Ecto neural progenitor cell (in vitro differentiated cells): ENCODE data around the gene NIPAL4.
"Not testable (repeated sequence)": the region's sequence is repeated elsewhere in the genome, so short reads cannot be mapped to it uniquely, and the experiment has no call there.

Experiments
- DNase-seq: peaks from one replicate; pipeline ENCODE4 v3.0.0-alpha.2; 2018; ENCODE audit warnings: low spot score

The NIPAL4 gene

GRCh38 chr5:157463081-157463480 lies 3.1 kb downstream of the NIPAL4 start:
- DNase-seq, result no peak

GRCh38 chr5:157463621-157464518 lies 3.9 kb downstream of the NIPAL4 start:
- no peak for DNase-seq

- no peak for DNase-seq
Observed at GRCh38 chr5:157464519-157465171, 4.6 kb downstream of the NIPAL4 start.

DNA sequence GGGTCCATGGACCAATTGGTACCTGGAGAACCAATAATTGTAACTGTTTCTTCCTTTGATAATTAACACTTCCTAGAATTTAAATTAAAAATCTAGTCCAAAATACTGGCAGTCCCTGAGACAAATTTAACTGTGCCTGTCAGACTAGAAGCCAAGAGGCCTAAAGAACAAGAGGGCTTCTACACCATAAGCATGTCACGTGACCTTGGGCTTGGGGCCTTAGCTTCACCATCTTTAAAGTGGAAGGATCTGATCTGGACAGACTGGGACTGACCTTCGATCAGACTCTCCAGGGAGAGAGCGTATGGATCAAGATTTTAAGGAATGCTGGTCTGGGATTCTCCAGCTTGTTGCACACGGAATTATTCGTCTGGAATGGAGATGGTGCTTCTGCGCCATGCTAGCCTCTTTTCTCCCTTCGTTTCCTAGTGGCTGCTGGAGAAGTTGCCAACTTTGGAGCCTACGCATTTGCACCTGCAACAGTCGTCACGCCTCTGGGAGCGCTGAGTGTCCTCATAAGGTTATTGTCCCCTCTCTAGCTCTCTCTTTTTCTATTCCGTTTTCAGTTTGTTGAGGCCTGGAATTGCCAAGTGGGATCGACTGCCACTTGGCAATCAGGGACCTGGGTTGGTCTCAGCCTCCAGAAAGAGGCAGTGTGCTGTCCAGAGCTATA lies 8.4 kb downstream of the NIPAL4 start:
- DNase-seq, result no peak

GRCh38 chr5:157469073-157469472 lies 9.1 kb downstream of the NIPAL4 start:
- DNase-seq, result no peak

GRCh38 chr5:157469687-157470086 lies 9.7 kb downstream of the NIPAL4 start:
- DNase-seq, result no peak

DNA sequence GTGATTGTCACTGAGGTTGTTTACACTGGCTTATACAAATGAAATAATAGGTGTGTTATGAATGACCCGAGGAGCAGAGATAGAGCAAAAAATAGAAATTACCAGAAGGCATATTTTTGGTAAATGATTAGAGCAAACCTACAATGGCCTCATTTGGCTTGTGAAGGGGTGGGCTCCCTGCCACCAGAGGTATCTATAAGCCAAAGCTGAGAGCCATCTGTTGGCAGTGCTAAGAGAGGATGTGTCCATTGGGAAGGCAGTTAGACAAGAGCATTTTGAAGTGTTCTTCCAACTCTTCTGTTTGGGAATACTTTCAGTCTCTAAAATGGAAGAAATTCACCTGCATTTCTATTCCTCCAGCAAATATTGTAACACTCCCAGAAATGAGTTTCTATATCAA lies 10.6 kb downstream of the NIPAL4 start:
- DNase-seq, result no peak

DNA sequence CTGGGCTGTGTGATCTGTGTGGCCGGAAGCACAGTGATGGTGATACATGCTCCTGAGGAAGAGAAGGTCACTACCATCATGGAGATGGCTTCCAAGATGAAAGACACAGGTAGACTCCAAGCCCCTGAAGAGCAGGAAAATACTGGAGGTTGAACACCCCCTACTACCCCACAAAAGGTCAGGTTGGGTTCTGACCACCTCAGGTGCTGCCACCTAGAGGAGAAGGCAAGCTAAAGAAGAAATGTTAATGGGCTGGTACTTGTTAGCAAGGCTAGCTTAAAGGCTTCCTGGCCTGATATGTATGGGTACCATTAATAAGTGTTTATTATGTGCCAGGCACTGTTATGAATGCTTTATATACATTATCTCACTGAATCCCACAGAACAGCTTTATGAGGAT lies 11.7 kb downstream of the NIPAL4 start:
- DNase-seq, result no peak

DNA sequence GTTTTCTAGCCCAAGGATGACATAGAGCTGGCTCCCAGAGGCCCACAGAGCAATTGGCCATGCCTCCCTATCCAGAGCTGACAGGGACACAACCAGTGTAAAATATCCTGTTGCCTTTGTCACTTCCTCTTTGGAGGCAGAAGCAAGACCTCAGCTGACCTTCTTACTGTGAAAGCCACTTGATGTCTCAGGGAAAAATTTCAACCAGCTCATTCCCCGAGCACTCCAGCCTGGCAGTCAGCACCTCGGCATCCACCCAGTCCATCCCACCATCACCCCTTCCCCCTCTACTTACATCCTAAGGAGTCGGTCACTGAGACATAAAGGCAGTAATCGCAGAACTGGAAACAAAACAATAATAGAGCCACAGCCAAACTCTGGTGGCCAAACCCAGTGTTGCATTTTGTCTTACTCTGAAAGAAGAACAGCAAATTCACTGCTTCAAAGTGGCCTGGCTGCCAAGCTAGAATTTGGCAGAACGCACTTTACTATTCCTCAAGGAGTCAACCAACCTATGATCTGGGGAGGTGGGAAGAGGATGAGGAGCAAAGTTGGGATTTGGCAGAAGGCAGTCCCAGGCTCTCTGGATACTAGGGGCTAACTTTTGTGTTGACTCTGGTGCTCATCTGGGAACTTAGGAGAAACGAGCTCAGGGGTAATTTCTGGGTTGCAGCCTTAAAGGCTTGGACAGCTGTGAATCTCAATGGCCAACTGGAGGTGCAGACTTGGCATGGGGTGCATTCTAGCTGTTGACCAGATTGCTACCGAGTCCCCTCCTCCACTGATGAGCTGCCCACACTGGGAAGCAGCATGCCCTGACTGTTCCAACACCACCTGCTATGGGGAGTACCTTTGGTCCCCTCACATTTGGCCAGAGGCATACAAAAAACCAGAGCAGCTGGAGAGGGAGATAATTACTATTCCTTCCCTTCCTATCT lies 13.6 kb downstream of the NIPAL4 start:
- DNase-seq, result no peak

GRCh38 chr5:157475432-157475831 lies 15.4 kb downstream of the NIPAL4 start:
- no peak for DNase-seq

GRCh38 chr5:157476702-157477408 lies 16.8 kb downstream of the NIPAL4 start:
- peak; percentile 56 for DNase-seq

DNA sequence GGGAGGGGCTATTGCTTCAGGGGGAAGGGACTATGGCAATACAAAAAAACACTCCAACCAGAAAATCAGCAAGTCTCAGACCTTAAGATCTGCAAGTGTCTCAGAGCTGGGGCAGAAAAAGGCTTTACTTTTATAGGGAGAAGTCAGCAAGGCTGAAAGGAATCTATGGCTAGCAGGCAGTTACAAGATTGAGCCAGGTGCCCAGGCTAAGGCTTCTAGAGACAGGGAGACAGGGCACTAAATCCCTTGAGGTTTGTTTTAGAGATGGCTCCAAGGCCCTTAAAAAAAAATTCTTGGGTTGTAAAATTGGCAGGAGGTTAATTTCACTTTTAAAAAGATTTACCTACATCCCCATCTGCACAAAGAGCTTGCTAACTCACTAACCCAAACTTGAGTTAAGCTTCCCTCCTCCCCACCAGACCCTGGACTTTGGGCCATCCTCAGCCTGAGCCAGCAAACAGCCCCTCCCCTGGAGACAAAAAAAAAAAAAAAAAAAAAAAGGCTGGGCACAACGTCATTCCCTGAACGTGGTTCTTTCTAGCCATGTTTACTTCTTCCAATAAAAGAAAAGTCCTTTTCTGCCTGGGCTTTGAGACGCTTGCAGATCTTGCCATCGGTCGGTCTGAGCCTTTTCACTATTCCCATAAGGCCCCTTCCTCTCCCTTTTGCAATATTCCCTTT lies 17.9 kb downstream of the NIPAL4 start:
- no peak for DNase-seq

- DNase-seq, result no peak
Observed at GRCh38 chr5:157478726-157479125, 18.7 kb downstream of the NIPAL4 start.

- no peak for DNase-seq
Observed at GRCh38 chr5:157479166-157479565, 19.2 kb downstream of the NIPAL4 start.

DNA sequence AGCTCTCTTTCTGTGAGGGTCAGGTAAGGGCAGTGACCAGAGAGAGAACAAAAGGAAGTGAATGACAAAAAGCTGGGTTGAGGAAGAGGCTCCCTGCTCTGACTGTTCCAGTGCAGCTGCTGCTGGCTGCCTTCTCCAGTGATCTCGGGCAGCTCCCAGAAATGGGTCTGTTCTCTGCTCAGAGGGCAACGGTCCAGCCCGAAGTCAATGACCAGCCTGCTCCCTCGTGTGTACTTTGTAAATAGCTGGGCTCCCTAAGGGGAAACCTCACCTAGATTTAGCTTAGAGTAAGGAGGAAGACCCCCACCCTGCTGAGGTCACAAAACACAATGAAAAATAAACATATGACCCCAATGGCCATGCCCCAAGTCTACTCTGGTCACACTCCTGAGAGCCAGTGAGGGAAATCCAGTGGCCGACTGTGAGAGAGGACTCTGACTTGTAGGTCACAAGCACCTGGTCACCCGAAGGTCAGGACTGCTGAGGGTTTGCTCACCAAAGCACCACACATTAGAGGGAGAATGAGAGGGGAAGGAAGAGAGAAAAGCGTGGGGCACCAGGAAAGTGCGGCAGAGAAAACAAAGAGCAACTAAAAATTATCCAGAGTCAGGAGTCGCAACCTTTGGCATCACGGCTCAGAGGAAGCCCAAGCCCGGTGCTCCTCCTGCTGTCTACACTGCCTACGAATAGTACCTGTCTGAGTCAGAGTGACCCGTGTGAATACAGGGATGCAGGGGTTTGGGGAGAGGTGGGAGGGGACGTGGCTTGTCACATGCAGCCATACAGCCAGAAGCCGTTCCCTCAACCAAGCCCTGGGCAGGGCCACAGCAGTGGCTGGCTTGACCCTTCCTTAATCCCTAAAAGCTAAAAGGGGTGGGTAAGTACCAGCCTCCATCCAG lies 19.8 kb downstream of the NIPAL4 start:
- no peak for DNase-seq

GRCh38 chr5:157481265-157481664 lies 21.3 kb downstream of the NIPAL4 start:
- no peak for DNase-seq

DNA sequence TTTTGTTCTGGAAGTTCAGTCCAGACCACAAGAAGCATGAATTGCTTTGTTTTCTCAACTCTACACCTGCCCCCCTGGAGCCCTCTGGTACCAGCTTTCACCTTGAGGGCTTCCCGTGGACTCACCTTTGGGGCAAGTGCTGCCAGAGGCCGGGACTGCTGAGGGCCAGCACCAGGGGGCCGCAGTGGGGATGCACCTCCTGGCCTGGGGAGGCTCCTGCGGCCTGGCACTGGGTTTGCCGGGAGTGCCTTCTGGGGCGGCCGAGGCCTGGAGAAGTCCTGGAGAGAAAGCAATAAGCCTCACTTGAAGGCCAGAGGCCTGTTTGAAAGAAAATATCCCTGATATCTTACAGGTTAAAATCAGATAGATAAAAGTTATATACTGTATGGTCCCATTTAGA lies 21.7 kb downstream of the NIPAL4 start:
- DNase-seq, result no peak

DNA sequence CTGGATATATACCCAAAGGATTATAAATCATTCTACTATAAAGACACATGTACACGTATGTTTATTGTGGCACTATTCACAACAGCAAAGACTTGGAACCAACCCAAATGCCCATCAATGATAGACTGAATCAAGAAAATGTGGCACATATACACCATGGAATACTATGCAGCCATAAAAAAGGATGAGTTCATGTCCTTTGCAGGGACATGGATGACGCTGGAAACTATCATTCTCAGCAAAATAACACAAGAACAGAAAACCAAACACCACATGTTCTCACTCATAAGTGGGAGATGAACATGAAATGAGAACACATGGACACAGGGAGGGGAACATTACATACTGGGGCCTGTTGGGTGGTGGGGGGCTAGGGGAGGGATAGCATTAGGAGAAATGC lies 22.7 kb downstream of the NIPAL4 start:
- not testable (repeated sequence) for DNase-seq

- no peak for DNase-seq
Observed at GRCh38 chr5:157484768-157485167, 24.8 kb downstream of the NIPAL4 start.

DNA sequence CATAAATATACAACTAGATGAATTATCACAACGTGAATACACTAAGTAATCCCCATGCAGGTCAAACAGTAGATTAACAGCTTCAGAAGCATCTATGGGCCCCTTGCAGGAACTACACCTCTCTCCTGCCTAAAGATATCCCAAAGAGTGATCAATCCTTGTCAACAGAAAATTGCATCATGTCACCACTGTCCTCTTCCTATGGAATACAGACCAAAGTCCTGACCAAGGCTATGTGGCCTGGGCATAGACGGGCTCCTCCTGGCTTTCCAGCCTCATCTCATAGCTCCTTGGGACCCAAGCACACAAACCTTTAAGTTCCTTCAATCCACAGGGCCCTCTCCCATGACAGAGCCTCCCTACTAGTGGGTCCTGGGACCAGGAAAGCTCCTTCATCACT lies 25.3 kb downstream of the NIPAL4 start:
- no peak for DNase-seq
